ENCODE data around the gene CEP85L. TPM values are rescaled to one million over a fixed set of nuclear protein-coding genes. Genes with fewer than 3 reads are reported as not detected.

Gene CEP85L
- total and polyA plus RNA-seq, 10 donors: 6.3 to 46.5 (median 30.7) TPM

GRCh38 chr6:118468682-118469465 is 182.5 kb downstream of the CEP85L start:
- Histone ChIP-seq H3K9me3 (no peaks in the 10 kb centered on the region), H3K27me3 (replicated peaks in 1 of 7) (no peaks in the 10 kb centered on the region), H3K36me3 (peaks cover 0 to 72% (median 33%) of the 10 kb centered on the region in 6 donors), H3K27ac (no peak overlapping the region), H3K4me1 (no peaks in the 10 kb centered on the region), H3K4me3 (no peak overlapping the region)
- no peak for DNase-seq
- 72 to 82% (median 80%) methylated on average over 4 of the region's 4 CpGs for WGBS, 5 donors
- intact Hi-C loops (cut with DNase I; ENCODE audit: low total_unique reads): no loop called here
- TF ChIP-seq, protein P1, sequence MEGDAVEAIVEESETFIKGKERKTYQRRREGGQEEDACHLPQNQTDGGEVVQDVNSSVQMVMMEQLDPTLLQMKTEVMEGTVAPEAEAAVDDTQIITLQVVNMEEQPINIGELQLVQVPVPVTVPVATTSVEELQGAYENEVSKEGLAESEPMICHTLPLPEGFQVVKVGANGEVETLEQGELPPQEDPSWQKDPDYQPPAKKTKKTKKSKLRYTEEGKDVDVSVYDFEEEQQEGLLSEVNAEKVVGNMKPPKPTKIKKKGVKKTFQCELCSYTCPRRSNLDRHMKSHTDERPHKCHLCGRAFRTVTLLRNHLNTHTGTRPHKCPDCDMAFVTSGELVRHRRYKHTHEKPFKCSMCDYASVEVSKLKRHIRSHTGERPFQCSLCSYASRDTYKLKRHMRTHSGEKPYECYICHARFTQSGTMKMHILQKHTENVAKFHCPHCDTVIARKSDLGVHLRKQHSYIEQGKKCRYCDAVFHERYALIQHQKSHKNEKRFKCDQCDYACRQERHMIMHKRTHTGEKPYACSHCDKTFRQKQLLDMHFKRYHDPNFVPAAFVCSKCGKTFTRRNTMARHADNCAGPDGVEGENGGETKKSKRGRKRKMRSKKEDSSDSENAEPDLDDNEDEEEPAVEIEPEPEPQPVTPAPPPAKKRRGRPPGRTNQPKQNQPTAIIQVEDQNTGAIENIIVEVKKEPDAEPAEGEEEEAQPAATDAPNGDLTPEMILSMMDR (IDR thresholded peaks at IDR 0.05 in 8 of 11, conservative IDR thresholded peaks at IDR 0.05 in 3 of 11): no peak
- no peak for TF ChIP-seq POLR2A (IDR thresholded peaks at IDR 0.05)
- no peak for TF ChIP-seq POLR2AphosphoS5 (IDR thresholded peaks at IDR 0.05)

DNA sequence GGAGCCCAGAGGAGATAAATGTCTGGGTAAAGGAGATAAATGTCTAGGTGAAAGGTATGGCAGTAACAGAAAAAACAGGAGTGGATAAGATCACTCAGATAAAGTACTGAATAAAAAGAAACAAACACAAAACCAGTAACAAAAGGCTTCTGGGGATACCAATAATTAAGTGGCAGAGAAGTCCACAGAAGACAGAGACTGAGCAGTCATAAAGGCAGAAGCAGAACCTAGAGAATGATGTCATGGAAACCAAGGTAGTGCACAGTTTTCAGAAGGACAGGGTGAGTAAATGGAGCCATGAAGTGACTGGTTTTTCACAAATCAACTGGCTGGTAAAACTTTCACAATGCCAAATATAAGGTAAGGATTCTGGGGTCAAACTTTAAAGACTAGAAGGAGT is 184.2 kb downstream of the CEP85L start:
- Histone ChIP-seq H3K9me3 (no peaks in the 10 kb centered on the region), H3K27me3 (replicated peaks in 1 of 7) (no peaks in the 10 kb centered on the region), H3K4me3 (no peak overlapping the region), H3K36me3 (peaks cover 0 to 80% (median 33%) of the 10 kb centered on the region in 6 donors), H3K27ac (no peak overlapping the region), H3K4me1 (no peaks in the 10 kb centered on the region)
- no peak for DNase-seq
- intact Hi-C loops (cut with DNase I; ENCODE audit: low total_unique reads): no loop called here
- TF ChIP-seq POLR2A (IDR thresholded peaks at IDR 0.05): no peak
- TF ChIP-seq, protein P1 (IDR thresholded peaks at IDR 0.05 in 8 of 11, conservative IDR thresholded peaks at IDR 0.05 in 3 of 11): no peak
- TF ChIP-seq POLR2AphosphoS5 (IDR thresholded peaks at IDR 0.05): no peak

- Histone ChIP-seq H3K4me3 (no peak overlapping the region), H3K36me3 (peaks cover 0 to 72% (median 33%) of the 10 kb centered on the region in 6 donors), H3K27me3 (replicated peaks in 1 of 7) (no peaks in the 10 kb centered on the region), H3K4me1 (no peaks in the 10 kb centered on the region), H3K9me3 (no peaks in the 10 kb centered on the region), H3K27ac (no peak overlapping the region)
- DNase-seq: no peak
- TF ChIP-seq POLR2AphosphoS5 (IDR thresholded peaks at IDR 0.05): no peak
- intact Hi-C loops (cut with DNase I; ENCODE audit: low total_unique reads): no loop called here
- 95 to 97% (median 96%) methylated on average over 2 of the region's 2 CpGs for WGBS, 5 donors
These were observed 186.8 kb downstream of the CEP85L start for GRCh38 chr6:118464620-118465019.

DNA sequence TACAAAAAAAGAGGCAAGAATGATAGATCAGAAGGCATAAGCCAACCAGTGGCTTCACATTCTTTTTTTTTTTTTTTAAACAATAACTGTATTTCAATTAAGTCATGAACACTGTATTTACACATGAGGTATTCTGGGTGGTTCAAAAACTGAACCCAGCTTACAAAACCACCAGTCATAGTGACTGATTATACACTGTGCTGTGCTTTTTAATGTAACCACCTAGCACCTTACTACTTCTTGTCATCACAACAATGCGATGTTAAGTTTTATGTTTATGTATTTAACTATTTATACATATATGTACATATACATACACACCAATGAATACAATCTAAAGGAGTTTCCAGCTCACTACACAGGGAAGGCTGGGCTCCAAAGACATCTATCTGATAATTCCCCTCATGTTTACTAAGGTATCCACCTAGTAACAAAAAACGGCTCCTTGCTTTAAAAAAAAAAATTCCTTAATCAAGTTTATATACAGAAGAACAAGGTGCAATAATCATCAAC is 190.4 kb downstream of the CEP85L start:
- no peak for DNase-seq
- Histone ChIP-seq H3K4me3 (no peak overlapping the region), H3K36me3 (peaks cover 0 to 40% (median 11%) of the 10 kb centered on the region in 6 donors), H3K27ac (no peak overlapping the region), H3K27me3 (replicated peaks in 1 of 7) (no peaks in the 10 kb centered on the region), H3K4me1 (no peaks in the 10 kb centered on the region), H3K9me3 (peaks cover 0 to 4% (median 0%) of the 10 kb centered on the region in 8 donors)
- intact Hi-C loops (cut with DNase I; ENCODE audit: low total_unique reads): no loop called here
- WGBS, 5 donors: 92 to 98% (median 98%) methylated on average over 2 of the region's 2 CpGs
- TF ChIP-seq POLR2AphosphoS5 (IDR thresholded peaks at IDR 0.05): no peak
- TF ChIP-seq POLR2A (IDR thresholded peaks at IDR 0.05): no peak
- TF ChIP-seq, protein P1 (IDR thresholded peaks at IDR 0.05 in 8 of 11, conservative IDR thresholded peaks at IDR 0.05 in 3 of 11): no peak
